GM10266 (cell line): ENCODE measurements around the gene TTC28.
"Not testable (repeated sequence)": the region's sequence is repeated elsewhere in the genome, so short reads cannot be mapped to it uniquely, and the experiment has no call there.

Source experiments
- DNase-seq: peaks from one replicate; pipeline ENCODE4 v3.0.0; 2012; ENCODE audit errors: extremely low spot score
- TF ChIP-seq, protein P1 (sequence below): IDR thresholded peaks from 2 replicates; pipeline ENCODE4 v1.5.1; 2012; ENCODE audit warnings: mild to moderate bottlenecking, low read depth; ENCODE audit not compliant: control insufficient read depth, insufficient read depth; ENCODE audit errors: missing control alignments

Gene TTC28

DNA sequence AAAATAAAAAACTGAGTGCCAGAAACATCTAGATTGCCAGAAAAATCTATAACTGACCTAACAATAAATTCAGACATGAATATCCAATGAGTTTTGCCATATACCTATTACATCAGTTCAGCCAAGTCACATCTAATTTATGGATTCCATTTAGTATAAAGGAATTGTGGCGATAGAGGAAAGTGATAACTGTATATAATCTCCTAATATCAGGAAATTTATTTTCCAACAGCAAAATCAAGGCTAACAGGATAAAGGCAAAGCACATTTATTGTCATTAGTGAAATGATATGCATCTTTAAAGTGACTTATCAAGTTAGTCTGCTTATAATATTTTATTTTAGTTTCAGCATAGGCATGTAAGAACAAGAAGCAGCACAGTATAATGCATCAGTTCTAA, 462.4 kb downstream of the TTC28 start:
- no peak for DNase-seq
- TF ChIP-seq, protein P1, sequence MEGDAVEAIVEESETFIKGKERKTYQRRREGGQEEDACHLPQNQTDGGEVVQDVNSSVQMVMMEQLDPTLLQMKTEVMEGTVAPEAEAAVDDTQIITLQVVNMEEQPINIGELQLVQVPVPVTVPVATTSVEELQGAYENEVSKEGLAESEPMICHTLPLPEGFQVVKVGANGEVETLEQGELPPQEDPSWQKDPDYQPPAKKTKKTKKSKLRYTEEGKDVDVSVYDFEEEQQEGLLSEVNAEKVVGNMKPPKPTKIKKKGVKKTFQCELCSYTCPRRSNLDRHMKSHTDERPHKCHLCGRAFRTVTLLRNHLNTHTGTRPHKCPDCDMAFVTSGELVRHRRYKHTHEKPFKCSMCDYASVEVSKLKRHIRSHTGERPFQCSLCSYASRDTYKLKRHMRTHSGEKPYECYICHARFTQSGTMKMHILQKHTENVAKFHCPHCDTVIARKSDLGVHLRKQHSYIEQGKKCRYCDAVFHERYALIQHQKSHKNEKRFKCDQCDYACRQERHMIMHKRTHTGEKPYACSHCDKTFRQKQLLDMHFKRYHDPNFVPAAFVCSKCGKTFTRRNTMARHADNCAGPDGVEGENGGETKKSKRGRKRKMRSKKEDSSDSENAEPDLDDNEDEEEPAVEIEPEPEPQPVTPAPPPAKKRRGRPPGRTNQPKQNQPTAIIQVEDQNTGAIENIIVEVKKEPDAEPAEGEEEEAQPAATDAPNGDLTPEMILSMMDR, result no peak

DNA sequence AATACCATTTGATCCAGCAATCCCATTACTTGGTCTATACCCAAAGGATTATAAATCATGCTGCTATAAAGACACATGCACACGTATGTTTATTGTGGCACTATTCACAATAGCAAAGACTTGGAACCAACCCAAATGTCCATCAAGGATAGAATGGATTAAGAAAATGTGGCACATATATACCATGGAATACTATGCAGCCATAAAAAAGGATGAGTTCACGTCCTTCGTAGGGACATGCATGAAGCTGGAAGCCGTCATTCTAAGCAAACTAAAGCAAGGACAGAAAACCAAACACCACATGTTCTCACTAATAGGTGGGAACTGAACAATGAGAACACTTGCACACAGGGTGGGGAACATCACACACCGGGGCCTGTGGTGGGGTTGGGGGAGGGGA, 464.9 kb downstream of the TTC28 start:
- not testable (repeated sequence) for DNase-seq

DNA sequence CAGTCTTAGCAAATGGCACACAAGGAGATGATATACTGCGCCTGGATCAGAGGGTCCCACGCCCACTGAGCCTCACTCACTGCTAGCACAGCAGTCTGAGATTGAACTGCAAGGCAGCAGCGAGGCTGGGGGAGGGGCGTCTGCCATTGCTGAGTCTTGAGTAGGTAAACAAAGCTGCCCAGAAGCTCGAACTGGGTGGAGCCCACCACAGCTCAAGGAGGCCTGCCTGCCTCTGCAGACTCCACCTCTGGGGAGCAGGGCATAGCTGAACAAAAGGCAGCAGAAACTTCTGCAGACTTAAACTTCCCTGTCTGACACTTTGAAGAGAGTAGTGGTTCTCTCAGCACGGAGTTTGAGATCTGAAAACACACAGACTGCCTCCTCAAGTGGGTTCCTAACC, 470.2 kb downstream of the TTC28 start:
- DNase-seq, result not testable (repeated sequence)

DNA sequence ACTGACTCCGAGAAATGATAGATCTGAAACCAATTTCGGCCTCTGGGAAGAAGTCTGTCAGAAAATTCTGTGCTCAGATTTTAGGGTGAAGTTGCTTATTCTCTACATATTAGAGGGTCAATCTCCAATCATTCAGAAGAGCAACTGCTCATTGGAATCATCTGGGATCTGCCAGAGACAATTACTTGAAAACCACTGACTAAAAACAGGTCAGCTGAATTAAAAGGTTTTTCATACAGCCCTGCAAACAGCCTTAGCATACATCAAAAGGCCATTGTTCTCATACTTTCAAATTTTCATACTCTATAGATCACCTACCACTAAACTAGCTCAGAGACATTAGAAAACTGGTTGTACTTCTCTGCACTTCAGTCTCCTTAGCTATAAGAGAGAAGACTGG, 470.9 kb downstream of the TTC28 start:
- TF ChIP-seq, protein P1, result no peak
- no peak for DNase-seq

DNA sequence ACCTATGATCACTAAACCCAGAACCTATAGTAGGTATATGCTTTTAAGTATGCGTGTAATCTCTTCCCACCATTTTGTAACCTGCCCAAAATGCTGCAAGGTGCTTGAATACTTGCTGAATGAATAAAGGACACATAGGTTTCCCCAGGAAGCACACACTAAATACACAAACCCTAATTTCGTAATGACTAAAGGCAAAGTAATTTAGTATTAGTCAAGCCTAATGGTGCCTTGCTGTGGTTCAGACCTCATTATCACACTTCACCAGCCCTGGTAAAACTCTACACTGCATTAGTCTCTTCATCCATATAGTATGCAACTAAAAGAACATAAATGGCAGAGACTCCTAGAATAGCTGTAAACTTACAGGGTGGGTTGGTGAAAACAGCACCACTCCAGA, 471.6 kb downstream of the TTC28 start:
- DNase-seq, result no peak
- TF ChIP-seq, protein P1, result no peak

DNA sequence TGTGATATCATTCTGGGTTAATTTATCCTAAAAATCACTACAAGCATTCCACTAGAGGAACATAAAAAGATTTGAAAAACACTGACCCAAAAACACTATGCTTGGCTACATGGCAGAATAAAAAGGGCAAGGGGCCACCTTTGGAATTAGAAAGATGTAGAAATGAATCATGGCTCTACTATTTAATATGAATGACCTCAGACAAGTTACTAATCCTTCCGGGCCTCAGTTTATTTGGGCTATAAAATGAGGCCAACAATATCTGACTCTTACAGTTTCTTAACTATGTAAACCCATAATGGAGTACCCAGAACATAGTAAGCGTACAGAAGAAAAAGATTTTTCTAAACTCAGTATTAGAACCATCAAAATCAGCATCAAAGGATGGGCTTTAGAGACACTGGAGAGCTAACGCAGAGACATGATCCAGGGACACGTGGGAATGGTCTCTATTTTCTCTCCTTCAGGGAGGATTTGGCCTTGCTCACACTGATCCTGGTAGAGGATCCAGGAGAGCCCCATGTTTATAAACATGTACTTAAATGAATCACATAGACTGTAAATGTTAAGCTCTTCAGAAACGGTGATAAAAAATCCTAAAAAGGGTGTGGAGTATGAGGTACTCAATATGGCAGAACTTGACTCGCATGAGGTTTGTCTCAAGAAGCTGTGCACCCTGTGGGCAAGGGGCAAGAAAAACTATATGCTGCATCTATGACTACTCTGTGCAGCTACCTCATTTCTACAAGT, 472.2 kb downstream of the TTC28 start:
- TF ChIP-seq, protein P1, result no peak

DNA sequence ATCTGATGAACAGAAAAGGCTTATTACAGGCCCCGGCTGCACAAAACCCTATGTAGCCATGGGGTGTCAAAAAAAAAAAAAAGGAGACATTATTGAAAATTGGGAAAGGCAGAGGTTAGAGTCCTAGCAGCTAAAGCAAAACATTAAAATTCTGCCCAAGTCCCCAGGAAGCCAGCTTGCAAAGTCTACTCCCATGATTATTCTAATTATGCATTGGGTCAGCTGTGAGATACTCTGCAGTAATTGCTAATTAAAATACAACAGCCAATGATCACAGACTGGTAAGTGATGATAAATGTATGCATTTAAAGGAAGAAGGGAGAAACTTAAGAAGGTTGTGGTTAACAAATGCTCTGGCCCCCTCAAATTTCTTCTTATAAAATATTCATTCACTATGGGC, 473.7 kb downstream of the TTC28 start:
- TF ChIP-seq, protein P1, result no peak
- DNase-seq, result no peak

More for the DNA sequence above, 472.2 kb downstream of the TTC28 start:
- DNase-seq, result no peak

DNA sequence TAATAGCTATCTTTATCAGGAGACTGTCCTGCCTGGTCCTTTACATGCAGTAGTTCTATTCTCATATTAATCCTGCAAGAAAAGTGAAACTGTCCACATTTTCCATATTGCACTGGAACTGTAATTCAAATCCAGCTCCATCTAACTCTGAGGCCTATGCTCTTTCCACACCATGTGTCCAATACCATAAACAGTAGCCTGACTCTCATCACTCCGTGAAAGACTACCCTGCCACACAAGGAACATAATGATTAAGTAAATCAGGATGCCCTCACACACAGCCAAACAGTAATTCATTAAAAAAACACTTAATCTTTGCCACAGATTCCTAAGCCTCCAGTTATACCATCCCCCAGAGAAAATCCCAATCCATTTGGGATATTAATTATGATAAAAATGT, 475.3 kb downstream of the TTC28 start:
- TF ChIP-seq, protein P1, result no peak
- no peak for DNase-seq
